Measurements from ENCODE around the gene C7orf57.

C7orf57 gene

DNA sequence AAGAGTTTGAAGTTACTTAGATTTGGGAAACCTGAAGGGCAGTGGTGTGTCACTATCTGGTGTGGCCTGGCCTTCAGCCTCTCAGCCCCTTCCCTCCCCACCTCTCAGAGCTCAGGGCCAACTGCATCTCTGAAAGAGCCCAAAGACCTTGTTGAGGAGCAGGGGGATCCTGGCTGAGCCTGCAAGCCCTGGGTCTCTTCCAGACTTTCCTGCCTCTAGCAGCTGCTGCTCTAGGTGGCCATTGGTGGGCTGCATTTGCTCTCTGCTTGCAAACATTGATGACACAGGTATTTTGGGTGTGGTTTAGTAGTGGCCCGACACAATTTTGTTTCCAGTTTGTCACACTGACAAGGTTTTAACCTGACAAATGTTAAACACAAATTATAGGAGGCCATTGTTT lies 50.6 kb downstream of the C7orf57 start:
- no peak for FAIRE-seq

DNA sequence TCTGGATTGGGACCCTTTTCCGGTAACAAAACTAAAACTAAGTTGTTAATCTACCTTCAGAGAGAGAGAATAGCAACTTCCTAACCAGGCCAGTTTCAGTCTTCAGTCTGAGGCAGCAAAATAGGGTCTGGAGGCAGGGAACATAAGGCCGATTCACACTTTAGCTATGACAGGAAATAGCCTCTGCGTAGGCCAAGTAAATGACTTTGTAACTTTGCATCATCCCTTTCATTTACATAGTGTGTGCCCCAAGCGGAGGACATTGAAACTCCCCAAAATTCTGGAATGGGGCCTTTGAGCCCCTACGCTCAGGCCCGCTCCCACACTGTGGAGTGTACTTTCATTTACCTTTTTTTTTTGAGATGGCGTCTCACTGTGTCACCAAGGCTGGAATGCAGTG lies 52.0 kb downstream of the C7orf57 start:
- no peak for FAIRE-seq

DNA sequence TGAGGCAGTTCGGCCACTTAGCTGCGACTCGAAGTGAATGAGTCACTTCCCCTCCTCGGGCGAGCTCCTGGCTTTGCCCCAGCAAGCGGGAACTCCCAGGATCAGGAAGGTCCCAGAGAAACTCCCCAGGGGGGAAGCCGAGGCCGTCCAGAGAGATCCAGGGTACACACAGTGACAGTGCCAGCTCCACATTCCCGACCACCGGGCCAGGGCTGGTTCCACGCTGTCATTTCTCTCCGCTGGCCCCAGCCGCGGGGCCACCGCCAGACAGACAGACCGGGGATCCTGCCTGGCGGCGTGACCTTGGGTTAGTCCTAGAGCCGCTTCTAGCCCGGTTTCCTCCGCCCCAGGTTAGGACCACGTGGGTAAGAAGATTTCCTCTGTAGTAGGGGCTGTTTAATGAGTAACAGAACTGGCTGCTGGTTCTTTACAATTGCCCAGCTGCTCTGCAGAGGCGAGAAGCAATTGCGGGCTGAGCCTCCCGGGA lies 53.3 kb downstream of the C7orf57 start:
- FAIRE-seq = no peak

DNA sequence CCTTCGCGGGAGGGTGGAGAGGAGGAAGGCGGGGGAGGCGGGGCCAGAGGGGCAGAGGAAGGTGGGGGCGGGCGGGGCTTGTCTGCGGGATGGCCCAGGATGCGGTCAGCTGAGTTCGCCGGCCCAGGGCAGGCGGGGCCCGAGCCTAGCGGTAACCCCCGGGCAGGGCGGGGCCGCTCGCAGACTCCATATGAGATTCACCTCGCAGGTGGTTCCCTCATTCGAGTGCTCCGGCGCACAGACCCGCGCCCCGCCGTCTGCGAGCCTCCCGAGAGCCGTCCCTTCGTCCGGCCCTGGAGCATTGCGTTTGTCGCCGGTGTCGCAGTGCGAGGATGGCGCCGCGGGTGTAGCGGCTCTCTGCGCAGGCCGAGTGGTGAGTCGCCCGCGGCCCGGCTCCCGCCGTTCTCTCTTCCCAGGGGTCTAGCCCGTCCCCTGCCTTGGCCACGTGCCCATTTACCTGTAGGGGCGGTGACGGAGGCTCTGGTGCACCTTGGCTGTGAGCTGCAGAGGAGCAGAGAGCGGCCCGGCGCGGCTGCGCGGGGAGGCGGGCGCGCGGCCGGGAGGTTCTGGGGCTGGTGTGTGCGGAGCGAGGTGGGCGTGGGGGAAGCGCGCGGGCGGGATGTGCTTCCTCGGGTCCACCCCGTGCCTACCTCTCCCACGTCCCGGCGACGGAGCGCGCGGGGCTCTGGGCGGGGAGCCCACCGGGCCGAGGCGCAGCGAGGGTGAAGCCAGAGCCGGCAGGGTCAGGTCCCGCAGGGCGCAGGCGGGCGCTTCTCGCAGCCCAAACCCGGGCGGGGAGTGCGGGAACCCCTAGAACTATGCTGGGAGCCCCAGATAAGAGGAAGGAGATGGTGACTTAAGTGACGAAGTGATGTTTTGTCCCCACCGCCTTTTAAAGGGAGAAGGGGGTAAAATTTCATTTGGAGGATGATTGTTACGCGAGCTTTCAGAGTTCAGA lies 54.0 kb downstream of the C7orf57 start, which contains the start of gene UPP1:
Gene UPP1, plus strand, starts transcription at position 220 of the 958 bp plus-strand sequence. CDS start 5,519 bp downstream, outside the sequence.
- no peak for FAIRE-seq

DNA sequence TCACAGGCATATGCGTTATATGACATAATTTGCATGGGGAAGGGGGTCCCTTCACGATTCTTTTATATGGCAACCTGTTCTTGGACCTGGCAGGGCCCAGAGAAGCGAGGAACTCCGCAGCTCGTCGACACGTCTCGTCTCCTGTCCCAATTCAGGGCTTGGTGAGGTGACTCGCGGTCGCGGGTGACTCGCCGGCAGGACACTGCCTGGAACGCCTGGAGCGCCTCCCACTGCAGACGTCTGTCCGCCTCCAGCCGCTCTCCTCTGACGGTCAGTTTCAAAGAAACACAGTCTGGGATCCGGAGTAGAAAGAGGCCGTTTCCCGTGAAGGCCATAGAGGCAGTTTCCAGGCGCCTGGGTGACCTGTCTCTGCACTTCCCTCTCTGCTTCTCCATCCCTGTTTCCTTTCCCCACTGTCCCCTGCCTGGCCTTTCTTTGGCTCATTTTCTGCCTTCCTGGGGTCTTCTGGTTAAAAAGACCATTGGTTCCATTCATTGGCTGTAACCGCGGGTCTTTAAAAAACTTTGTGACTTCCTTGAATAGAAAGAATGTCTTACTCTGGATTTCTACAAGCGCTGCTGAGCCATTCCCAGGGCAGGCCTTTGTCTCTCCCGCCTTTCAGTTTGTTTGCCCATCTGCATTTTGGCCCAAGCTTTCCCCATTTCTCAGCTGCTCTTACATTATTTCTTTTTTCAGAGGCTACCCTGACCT lies 54.9 kb downstream of the C7orf57 start:
- FAIRE-seq = no peak

DNA sequence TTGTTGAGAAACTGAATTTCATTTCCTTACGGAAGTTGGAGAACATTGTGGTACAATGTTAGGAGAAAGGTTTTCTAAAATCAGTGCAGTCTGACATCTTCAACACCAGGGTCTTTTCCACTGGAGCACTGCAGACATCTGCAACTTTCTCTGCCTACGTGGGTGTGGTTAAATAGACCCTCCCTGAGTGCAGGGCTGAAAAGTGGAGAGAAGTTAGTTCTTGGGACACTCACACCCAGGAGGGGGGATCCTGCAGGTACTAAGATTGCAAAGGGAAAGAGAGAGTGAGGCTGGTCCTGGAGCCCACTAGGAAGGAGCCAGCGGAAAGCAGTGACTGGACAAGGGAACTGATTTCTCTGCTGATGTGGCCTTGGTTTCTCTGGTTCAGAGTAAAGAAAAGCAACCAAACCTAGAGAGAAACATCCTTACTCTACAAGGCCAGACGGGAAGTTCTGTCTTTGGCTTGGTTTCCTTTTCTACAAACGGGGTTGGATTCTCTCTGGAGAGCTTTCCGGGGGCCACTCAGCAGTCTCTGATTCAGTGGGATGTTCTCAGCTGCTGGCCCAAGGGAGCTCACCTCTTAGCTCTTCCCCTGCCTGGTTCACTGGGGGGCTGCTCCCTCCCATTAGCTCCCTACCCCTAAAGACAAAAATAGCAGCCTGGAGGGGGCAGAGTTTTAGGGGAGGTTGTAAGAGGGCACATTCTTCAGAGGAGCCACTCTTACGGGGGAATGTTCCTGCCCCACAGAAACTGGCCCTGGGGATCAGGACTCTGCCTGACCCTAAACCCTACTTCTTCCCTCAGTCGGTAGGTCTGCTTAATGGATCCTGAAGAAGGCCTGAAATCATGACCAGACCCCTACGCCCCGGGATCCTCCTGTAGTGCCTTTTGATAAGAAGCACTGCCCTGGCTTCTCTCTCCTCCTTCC lies 56.4 kb downstream of the C7orf57 start:
- FAIRE-seq = no peak

DNA sequence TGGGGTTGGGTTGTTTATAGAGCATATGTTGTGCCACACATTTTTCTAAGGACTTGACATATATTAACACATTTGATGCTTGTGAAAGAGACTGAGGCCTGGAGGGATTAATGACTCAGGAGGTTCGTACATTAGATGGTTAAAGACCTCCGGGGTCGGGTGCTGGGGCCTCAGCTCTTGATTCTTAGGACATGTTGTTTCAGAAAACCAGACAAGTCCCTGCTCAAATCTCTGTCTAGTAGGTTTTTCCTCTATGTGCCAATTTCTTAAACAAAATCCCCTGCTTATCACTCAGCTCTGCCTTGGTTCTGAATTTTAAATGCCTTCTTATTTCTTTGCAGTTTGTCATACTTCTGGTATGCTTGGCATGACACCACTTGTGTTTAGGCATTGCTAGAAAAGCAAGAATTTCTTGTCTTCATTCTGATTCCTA lies 59.5 kb downstream of the C7orf57 start:
- no peak for FAIRE-seq

DNA sequence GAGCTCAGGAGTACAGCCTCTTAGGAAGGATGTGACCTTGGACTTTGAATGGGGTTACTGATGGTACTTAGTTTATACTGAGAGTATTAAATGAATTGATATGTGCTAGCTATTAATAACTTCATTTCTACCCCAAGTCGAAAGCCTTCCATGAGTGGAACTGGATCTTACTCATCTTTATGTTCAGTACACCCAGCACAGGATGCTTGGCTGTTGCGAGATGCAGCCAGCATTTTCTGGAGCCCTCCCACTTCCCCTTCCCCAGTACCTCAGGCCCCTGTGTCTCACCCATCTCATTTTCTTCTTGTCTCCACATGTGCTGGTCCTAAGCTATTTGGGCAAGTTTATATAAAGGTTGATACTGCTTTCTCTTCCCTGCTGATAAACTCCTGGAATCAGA lies 60.9 kb downstream of the C7orf57 start:
- FAIRE-seq = no peak

DNA sequence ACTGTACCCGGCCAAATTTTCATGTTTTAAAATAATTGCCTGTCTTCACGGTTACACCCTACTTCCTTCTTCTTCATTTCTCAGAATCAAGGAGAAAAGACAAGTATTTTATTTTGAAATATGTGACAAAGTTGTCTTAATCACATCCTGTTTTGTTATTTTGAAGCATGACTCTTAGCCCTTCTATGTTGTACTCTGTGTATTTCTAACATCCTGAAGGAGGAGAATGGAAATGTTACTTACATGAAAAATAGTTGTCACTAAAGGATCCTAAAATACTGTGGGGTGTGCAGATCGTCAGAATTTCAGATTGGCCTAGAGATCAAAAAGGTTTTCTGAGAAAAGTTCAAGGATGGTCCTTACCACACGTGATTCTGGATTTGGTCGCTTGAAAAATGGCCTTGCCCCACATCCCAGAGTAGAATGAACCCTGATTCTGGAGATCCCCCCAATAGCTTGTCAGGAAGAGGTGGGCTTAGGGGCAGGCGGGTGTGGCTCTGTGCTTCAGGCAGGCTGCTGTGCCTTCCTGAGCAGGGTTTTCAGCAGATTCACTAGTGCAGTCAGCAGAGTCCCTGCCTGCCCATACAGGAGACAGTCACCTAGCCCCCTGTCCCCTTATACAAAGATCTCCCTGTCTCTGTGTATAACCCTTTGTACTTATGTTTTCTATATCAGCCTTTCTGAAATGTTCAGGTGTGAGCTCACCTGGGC lies 62.3 kb downstream of the C7orf57 start:
- no peak for FAIRE-seq

DNA sequence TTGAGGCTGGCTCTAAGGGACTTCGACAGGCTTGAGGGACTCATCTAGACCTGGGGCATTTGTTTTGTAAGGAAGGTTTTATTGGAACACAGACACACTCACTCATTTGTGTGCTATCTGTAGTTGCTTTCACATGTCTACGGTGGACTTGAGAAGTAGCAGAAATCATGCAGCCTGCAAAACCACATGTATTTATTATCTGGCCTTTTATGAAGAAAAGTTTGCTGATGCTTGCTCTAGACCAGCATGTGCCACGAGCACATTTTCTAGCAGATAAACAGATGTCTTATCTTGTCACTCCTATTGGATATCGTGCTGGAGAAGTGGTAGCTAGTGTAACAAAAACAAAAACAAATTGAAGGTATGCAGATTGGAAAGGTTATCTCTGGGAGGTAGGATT lies 63.5 kb downstream of the C7orf57 start:
- no peak for FAIRE-seq

DNA sequence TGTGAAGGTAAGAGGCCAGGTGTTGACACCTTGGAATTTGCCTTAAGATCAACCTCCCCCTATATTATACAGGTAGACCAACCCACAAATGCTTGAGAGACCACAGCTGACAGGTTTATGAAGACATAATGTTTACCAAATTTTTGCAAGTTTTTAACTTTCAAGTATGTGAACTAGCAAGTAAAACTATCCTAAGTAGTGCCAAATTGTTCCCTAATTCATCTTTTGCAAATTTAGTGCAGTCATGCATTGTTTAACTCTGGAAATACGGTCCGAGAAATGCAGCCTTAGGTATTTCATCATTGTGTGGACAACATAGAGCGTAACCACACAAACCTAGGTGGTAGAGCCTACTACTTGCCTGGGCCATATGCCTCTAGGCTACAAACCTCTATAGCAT lies 64.4 kb downstream of the C7orf57 start:
- no peak for FAIRE-seq

DNA sequence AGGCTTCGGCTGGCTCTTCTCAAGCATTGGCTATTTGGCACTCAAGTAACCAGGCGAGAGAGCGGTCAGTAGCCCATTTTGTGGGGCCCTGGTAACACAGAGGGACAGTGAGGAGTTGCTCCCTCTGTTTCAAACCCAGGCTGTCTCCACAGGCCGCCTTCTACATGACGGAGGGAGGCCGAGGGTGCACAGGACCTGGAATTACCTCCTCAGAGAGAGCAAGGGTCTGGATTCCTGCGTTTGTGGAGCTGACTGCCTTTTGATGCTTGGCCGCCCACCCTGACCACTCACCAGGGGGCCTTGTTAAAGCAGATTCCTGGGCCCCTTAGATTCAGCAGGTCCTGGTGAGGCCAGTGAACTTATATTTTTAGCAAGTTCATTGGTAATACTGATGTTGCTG lies 66.0 kb downstream of the C7orf57 start:
- no peak for FAIRE-seq

DNA sequence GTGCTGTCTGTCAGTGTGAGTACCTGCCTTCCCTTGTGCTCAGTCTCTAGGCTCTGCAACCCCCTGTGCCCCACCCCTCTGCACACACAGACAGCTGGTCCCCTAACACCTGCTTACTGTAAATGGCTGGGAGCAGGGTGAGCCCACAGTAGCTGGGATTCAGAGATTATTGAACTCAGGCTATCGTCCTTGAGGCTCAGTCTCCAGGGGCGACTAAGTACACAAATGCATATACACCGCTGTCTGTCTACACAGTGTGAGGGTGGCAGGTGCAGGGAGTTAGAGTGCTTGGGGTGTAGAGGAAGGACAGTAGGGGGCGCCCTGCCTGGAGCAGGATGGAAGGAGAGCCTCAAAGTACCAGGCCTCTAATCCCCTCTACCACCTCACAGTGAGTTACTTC lies 66.6 kb downstream of the C7orf57 start:
- no peak for FAIRE-seq

DNA sequence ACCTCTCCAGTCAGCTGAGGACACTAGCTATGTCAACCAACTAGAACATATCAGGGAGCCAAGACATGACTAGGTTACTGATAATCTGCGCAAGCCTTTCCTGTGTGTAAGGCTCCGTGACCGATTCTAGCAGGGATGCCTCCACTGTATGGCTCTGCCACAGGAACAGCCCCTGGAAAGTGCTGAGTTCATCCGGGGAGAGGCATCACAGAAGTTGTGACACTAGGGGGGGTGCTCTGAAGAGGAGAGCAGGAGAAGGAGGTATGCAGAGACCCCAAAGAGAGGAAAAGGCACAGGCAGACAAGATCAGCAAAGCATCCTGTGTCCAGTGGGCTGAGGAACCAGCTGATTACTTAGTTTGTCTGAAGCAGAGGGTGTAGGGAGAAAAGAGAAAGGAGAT lies 67.2 kb downstream of the C7orf57 start:
- no peak for FAIRE-seq

DNA sequence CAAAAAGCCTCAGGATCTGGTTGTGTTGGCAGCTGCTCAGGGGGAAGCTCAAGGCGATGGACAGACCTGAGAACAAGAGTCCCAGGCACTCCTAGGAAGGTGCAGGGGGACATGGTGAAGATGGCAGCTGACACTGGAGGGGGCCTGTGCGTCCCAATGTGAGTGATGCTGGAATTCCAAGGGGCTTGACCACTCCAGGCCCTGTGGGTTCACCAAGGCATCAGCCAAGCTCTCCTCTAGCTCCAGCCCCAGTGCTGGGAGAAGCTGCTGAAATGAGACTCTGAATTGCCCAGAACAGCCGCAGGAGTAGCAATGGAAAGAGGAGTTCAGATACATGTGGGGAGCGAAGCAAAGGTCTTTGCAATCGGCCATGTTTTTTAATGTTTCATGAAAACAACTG lies 69.7 kb downstream of the C7orf57 start:
- FAIRE-seq = no peak

DNA sequence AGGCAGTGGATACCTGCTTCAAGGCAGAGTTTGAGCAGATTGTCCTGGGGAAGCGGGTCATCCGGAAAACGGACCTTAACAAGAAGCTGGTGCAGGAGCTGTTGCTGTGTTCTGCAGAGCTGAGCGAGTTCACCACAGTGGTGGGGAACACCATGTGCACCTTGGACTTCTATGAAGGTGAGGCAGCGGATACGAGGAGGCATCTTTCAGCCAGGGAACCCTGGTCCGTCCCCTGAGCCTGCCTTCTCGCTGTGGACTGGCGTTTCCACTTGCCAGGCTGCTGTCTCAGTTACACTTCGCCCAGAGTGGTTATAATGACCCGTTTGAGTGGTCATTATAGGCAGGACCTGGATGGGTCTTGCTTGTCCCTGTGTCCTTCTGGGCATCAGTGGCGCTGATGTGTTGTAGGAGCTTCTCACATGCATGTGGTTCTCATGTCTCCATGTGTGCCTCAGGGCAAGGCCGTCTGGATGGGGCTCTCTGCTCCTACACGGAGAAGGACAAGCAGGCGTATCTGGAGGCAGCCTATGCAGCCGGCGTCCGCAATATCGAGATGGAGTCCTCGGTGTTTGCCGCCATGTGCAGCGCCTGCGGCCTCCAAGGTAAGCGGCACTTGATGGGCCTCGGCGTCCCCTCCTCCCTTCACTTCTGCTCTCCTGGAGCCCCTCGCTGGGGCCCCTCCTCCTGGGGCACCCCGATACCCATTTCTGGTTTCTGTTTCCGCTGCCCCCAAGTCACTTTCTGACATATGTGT lies 71.7 kb downstream of the C7orf57 start:
- no peak for FAIRE-seq

DNA sequence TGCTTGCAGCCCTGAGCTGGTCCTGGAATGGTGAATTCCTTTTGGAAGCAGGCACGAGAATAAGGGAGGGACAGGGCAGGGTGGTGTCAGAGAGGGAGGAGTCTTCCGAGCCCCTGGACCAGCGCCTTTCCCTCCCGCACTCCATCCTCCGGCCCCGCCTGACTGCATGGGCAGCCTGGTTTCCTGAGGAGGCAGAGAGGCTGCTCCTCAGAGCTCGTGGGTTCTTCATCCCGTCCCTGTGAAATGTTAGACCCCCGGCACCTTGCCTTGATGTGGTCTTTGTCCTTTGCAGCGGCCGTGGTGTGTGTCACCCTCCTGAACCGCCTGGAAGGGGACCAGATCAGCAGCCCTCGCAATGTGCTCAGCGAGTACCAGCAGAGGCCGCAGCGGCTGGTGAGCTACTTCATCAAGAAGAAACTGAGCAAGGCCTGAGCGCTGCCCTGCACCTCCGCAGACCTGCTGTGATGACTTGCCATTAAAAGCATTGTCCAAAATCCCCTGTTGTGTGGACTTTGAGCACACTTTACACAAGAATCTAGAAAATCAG lies 72.7 kb downstream of the C7orf57 start:
- no peak for FAIRE-seq

DNA sequence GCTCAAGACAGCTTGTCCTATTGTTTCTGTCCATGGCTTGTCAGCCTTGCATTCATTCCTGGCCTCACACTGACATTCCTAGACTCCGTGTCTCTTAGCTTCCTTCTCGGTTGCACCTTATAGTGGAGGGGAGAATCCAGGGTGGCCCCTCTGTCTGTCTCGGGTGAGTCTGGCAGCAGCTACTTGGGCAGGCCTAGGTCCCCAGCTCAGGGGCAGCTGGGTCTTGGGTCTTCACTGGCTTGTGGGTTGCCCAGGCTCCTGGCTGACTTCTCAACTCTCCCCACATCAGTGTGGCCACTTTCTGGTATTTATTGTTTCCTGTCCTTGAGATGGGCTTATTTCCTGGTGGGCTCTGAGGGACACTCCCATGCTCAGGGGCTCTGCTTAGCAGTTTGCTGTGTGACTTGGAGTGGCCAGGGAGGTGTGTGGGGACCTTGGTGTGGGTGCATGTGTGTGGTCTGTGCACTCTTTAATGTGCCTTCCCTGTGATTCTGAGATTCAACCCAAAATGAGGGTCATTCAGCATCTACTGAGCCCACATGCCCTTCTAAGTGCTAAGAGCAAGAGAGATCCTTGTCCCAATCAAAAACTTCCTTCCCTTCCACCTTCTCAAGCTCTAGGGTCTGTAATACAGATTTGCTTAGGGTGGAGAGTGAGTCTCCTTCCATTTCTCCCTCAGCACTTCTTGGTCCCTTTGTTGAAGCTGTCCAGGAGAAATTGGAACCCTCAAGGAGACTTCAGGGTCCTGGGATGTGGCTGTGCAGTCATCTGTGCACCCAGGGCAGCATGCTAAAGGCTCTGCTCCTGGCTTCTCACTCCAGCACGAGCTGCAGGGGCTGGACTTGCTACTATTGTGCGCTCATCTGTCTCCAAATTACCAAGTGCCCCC lies 73.9 kb downstream of the C7orf57 start:
- no peak for FAIRE-seq

DNA sequence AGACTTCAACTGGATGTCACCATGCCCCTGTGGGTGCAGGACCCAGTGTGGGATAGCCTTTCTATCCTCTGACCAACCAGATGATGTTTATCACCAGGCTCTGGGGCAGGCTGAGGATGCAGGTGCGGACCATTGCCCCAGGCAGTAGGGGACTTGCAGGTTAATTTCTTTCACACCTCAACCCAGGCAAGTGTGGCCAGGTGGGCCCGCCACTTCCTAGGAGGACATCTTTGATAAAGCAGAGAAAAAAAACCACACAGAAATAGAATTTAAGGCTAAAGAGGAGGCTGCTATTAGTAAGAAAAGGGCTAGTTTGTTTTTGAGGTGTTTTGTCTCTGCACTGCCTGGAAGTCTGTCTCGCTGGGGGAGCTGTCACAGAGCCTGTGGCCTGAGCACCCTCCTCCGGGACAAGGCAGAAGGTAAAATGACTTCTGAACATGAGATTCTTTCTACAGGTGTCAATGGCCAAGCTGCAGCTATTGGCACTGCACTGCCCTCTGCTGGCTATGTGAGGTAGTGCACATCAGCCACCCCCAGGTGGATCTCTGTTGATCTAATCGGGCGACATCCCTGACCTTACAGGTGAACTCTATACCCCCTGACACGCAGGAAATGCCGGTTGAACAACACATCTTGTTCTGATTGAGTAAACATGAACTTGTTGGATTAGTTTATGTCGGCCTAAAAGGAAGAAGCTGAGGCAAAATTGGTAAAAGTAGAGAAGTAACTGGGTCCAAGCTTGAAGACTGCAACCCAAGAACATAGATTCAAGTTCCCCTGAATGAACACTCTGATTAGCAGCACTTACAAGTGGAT lies 74.7 kb downstream of the C7orf57 start:
- FAIRE-seq = peak; percentile 14

Measured in colon (tissue), 2 donors.